ENCODE data around the gene SF3A2.

- TF ChIP-seq NFYB (CRISPR knock-in tag; conservative IDR thresholded peaks at IDR 0.05; ENCODE audit: low read depth): no peak
- TF ChIP-seq CTCF (IDR thresholded peaks at IDR 0.05): no peak
- no peak for TF ChIP-seq PREB (CRISPR knock-in tag; IDR thresholded peaks at IDR 0.05; ENCODE audit: borderline replicate concordance)
- no peak for TF ChIP-seq USF1 (CRISPR knock-in tag; IDR thresholded peaks at IDR 0.05)
- TF ChIP-seq MLX (CRISPR knock-in tag; IDR thresholded peaks at IDR 0.05): no peak
- TF ChIP-seq ATF3 (CRISPR knock-in tag; conservative IDR thresholded peaks at IDR 0.05): no peak
- TF ChIP-seq, protein P1, sequence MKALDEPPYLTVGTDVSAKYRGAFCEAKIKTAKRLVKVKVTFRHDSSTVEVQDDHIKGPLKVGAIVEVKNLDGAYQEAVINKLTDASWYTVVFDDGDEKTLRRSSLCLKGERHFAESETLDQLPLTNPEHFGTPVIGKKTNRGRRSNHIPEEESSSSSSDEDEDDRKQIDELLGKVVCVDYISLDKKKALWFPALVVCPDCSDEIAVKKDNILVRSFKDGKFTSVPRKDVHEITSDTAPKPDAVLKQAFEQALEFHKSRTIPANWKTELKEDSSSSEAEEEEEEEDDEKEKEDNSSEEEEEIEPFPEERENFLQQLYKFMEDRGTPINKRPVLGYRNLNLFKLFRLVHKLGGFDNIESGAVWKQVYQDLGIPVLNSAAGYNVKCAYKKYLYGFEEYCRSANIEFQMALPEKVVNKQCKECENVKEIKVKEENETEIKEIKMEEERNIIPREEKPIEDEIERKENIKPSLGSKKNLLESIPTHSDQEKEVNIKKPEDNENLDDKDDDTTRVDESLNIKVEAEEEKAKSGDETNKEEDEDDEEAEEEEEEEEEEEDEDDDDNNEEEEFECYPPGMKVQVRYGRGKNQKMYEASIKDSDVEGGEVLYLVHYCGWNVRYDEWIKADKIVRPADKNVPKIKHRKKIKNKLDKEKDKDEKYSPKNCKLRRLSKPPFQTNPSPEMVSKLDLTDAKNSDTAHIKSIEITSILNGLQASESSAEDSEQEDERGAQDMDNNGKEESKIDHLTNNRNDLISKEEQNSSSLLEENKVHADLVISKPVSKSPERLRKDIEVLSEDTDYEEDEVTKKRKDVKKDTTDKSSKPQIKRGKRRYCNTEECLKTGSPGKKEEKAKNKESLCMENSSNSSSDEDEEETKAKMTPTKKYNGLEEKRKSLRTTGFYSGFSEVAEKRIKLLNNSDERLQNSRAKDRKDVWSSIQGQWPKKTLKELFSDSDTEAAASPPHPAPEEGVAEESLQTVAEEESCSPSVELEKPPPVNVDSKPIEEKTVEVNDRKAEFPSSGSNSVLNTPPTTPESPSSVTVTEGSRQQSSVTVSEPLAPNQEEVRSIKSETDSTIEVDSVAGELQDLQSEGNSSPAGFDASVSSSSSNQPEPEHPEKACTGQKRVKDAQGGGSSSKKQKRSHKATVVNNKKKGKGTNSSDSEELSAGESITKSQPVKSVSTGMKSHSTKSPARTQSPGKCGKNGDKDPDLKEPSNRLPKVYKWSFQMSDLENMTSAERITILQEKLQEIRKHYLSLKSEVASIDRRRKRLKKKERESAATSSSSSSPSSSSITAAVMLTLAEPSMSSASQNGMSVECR (CRISPR knock-in tag; IDR thresholded peaks at IDR 0.05; ENCODE audit: borderline replicate concordance): no peak
- TF ChIP-seq JUN (CRISPR knock-in tag; IDR thresholded peaks at IDR 0.05): no peak
- TF ChIP-seq MXD4 (CRISPR knock-in tag; IDR thresholded peaks at IDR 0.05; ENCODE audit: borderline replicate concordance): no peak
- TF ChIP-seq SP1 (CRISPR knock-in tag; conservative IDR thresholded peaks at IDR 0.05): no peak
- no peak for TF ChIP-seq CREB1 (CRISPR knock-in tag; IDR thresholded peaks at IDR 0.05)
- no peak for TF ChIP-seq NR2C2 (CRISPR knock-in tag; IDR thresholded peaks at IDR 0.05)
Observed at GRCh38 chr19:2288818-2289713, 52.4 kb downstream of the SF3A2 start.
